ENCODE results near the gene TIMM21.

The TIMM21 gene

GRCh38 chr18:74154716-74155115 lies 6.4 kb downstream of the TIMM21 start:
- H3K4me1 ChIP-seq (ENCODE audit: insufficient read depth, low read length), result peaks cover 3% of the 10 kb centered on the region
- no peaks in the 10 kb centered on the region for H3K9me3 ChIP-seq (ENCODE audit: control insufficient read depth, insufficient read depth, low read length)
- H3K9ac ChIP-seq (ENCODE audit: low read depth, low read length), result no peak overlapping the region
- 0 out of 2 replicates have a peak, but pooled peaks cover 7% of the 10 kb centered on the region for H3K36me3 ChIP-seq (ENCODE audit: insufficient read depth, low read length)

DNA sequence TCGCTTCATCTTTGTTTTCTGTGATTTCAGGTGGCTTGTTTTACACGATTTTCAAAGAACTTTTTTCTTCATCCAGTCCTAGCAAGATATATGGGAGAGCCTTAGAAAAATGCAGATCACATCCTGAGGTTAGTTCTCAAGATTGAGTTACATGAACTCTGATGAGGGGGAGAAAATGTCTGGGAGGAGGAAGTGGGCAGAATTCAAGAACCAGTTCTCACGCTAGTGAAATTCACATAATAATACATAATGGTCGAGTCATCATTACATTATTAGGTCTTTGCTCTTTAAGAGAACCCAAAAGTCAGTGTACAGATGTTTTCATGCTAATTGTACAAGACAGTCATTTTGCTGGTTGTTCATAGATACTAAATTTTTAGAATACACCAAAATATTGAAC lies 7.0 kb downstream of the TIMM21 start:
- Histone ChIP-seq H3K36me3 (ENCODE audit: insufficient read depth, low read length) (0 out of 2 replicates have a peak, but pooled peaks cover 7% of the 10 kb centered on the region), H3K9ac (ENCODE audit: low read depth, low read length) (no peak overlapping the region), H3K4me1 (ENCODE audit: insufficient read depth, low read length) (no peaks in the 10 kb centered on the region; the same call in 1 of the 2 replicates), H3K9me3 (ENCODE audit: control insufficient read depth, insufficient read depth, low read length) (no peaks in the 10 kb centered on the region)

GRCh38 chr18:74163019-74163660 lies 14.8 kb downstream of the TIMM21 start:
- Histone ChIP-seq H3K9ac (ENCODE audit: low read depth, low read length) (no peak overlapping the region), H3K36me3 (ENCODE audit: insufficient read depth, low read length) (0 out of 2 replicates have a peak, but pooled peaks cover 2% of the 10 kb centered on the region), H3K9me3 (ENCODE audit: control insufficient read depth, insufficient read depth, low read length) (no peaks in the 10 kb centered on the region; the same call in 1 of the 2 replicates), H3K4me1 (ENCODE audit: insufficient read depth, low read length) (no peaks in the 10 kb centered on the region)

DNA sequence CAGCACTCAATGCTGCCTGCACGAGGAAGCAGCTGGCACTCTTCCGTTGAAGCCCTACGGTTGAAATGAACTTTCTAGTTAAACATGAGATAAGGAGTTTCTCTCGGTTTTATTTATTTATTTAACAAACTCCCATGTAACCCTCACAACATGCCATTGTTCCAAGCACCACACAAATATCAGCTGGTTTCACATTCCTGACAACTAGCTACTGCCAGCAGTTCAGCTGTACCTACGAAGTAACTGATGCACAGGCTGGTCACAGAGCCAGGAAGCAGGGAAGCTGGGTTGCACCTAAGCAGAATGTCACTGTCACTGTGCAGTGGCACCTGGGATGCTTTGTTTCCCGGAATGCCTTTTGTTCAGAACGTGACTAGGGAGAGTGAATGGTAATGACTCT lies 18.1 kb downstream of the TIMM21 start:
- no peaks in the 10 kb centered on the region; the same call in 1 of the 2 replicates for H3K9me3 ChIP-seq (ENCODE audit: control insufficient read depth, insufficient read depth, low read length)
- no peaks in the 10 kb centered on the region for H3K4me1 ChIP-seq (ENCODE audit: insufficient read depth, low read length)
- H3K9ac ChIP-seq (ENCODE audit: low read depth, low read length), result no peak overlapping the region
- H3K36me3 ChIP-seq (ENCODE audit: insufficient read depth, low read length), result no peaks in the 10 kb centered on the region

GRCh38 chr18:74171910-74172606 lies 23.7 kb downstream of the TIMM21 start:
- H3K9me3 ChIP-seq (ENCODE audit: control insufficient read depth, insufficient read depth, low read length), result no peaks in the 10 kb centered on the region
- no peak overlapping the region for H3K9ac ChIP-seq (ENCODE audit: low read depth, low read length)
- no peaks in the 10 kb centered on the region for H3K4me1 ChIP-seq (ENCODE audit: insufficient read depth, low read length)
- H3K36me3 ChIP-seq (ENCODE audit: insufficient read depth, low read length), result no peaks in the 10 kb centered on the region

- H3K36me3 ChIP-seq (ENCODE audit: insufficient read depth, low read length), result no peaks in the 10 kb centered on the region
- no peaks in the 10 kb centered on the region for H3K9me3 ChIP-seq (ENCODE audit: control insufficient read depth, insufficient read depth, low read length)
- no peak overlapping the region for H3K9ac ChIP-seq (ENCODE audit: low read depth, low read length)
Observed at GRCh38 chr18:74172697-74173433, 24.5 kb downstream of the TIMM21 start.

GRCh38 chr18:74173434-74173750 lies 25.1 kb downstream of the TIMM21 start:
- Histone ChIP-seq H3K9me3 (ENCODE audit: control insufficient read depth, insufficient read depth, low read length) (no peaks in the 10 kb centered on the region), H3K36me3 (ENCODE audit: insufficient read depth, low read length) (no peaks in the 10 kb centered on the region), H3K4me1 (ENCODE audit: insufficient read depth, low read length) (no peaks in the 10 kb centered on the region), H3K9ac (ENCODE audit: low read depth, low read length) (no peak overlapping the region)

More at GRCh38 chr18:74172697-74173433, 24.5 kb downstream of the TIMM21 start:
- no peaks in the 10 kb centered on the region for H3K4me1 ChIP-seq (ENCODE audit: insufficient read depth, low read length)

- Histone ChIP-seq H3K36me3 (ENCODE audit: insufficient read depth, low read length) (no peaks in the 10 kb centered on the region), H3K9ac (ENCODE audit: low read depth, low read length) (no peak overlapping the region), H3K4me1 (ENCODE audit: insufficient read depth, low read length) (no peaks in the 10 kb centered on the region), H3K9me3 (ENCODE audit: control insufficient read depth, insufficient read depth, low read length) (no peaks in the 10 kb centered on the region)
Observed at GRCh38 chr18:74175658-74176057, 27.3 kb downstream of the TIMM21 start.

DNA sequence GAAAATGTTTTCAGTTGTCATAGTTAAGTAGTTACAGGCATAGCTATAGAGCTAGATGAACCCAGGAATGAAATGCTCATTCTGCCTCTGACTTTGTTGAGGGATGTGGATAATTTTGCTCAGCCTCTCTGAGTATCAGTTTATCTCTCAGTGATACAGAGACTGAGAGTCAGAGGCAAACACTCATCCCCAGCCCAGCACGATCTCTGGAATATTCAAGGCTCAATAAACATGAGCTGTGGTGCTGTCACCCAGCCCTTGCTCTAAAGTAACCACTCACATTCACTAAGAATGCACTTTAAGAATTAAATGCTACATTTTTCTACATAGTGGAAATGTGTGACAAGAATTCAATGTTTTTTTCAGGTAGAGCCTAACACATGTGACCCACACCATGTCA lies 30.6 kb downstream of the TIMM21 start:
- no peaks in the 10 kb centered on the region for H3K9me3 ChIP-seq (ENCODE audit: control insufficient read depth, insufficient read depth, low read length)
- no peaks in the 10 kb centered on the region for H3K36me3 ChIP-seq (ENCODE audit: insufficient read depth, low read length)
- H3K4me1 ChIP-seq (ENCODE audit: insufficient read depth, low read length), result peaks cover 4% of the 10 kb centered on the region; the same call in 1 of the 2 replicates
- no peak overlapping the region for H3K9ac ChIP-seq (ENCODE audit: low read depth, low read length)

DNA sequence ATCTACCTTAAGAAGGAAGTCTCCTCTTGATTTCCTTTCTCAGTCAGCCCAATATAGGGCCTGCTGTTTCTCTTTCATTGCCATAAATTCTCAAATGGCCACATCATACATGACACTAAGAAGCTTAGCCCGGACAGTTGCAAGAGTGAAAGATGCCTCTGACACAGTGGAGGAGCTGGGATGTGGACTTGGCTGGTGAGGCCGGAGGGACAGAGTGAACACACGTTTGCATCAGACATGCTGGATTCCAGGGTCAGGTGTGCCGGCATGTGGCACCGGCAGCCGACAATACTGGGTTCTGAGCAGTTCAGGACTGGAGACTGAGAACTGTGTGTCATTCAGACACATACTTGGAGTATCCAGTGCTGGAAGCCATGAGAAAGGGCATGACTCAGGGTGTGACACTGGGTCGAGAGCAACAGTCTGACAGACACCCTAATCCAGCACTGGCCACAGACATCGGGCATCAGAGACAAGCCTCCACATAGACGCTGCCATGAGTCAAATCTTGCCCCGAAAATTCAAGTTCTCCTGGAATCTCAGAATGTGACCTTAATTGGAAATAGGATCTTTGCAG lies 31.4 kb downstream of the TIMM21 start:
- Histone ChIP-seq H3K36me3 (ENCODE audit: insufficient read depth, low read length) (no peaks in the 10 kb centered on the region), H3K9me3 (ENCODE audit: control insufficient read depth, insufficient read depth, low read length) (no peaks in the 10 kb centered on the region), H3K9ac (ENCODE audit: low read depth, low read length) (no peak overlapping the region), H3K4me1 (ENCODE audit: insufficient read depth, low read length) (peaks cover 9% of the 10 kb centered on the region; the same call in 1 of the 2 replicates)

DNA sequence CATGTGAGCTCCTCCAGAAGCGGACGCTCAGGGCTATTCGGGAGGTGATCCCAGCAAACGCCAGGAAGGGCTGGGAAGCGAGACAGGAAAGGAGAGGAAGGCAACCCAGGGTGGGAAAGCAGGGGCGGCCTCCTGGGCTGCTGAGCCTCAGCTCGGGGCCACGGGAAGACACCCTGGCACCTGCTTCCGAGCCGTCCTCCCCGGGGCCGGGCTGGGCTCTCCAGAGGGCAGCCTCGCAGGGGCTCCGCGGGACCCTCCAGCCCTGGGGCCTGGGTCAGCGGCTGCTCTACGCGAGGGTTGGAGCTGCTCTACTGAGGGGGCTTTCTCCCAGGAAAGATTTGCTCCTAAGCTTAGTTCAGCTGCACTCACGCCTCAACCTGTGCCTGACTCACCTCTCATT lies 34.0 kb downstream of the TIMM21 start:
- Histone ChIP-seq H3K36me3 (ENCODE audit: insufficient read depth, low read length) (no peaks in the 10 kb centered on the region), H3K4me1 (ENCODE audit: insufficient read depth, low read length) (peaks cover 21% of the 10 kb centered on the region), H3K9ac (ENCODE audit: low read depth, low read length) (no peak overlapping the region), H3K9me3 (ENCODE audit: control insufficient read depth, insufficient read depth, low read length) (no peaks in the 10 kb centered on the region)

- Histone ChIP-seq H3K36me3 (ENCODE audit: insufficient read depth, low read length) (no peaks in the 10 kb centered on the region), H3K9ac (ENCODE audit: low read depth, low read length) (no peak overlapping the region), H3K9me3 (ENCODE audit: control insufficient read depth, insufficient read depth, low read length) (no peaks in the 10 kb centered on the region), H3K4me1 (ENCODE audit: insufficient read depth, low read length) (peaks cover 21% of the 10 kb centered on the region)
Observed at GRCh38 chr18:74183130-74183529, 34.8 kb downstream of the TIMM21 start.

GRCh38 chr18:74184875-74185274 lies 36.6 kb downstream of the TIMM21 start:
- no peaks in the 10 kb centered on the region for H3K36me3 ChIP-seq (ENCODE audit: insufficient read depth, low read length)
- no peaks in the 10 kb centered on the region for H3K9me3 ChIP-seq (ENCODE audit: control insufficient read depth, insufficient read depth, low read length)
- peaks cover 21% of the 10 kb centered on the region for H3K4me1 ChIP-seq (ENCODE audit: insufficient read depth, low read length)
- no peak overlapping the region for H3K9ac ChIP-seq (ENCODE audit: low read depth, low read length)

DNA sequence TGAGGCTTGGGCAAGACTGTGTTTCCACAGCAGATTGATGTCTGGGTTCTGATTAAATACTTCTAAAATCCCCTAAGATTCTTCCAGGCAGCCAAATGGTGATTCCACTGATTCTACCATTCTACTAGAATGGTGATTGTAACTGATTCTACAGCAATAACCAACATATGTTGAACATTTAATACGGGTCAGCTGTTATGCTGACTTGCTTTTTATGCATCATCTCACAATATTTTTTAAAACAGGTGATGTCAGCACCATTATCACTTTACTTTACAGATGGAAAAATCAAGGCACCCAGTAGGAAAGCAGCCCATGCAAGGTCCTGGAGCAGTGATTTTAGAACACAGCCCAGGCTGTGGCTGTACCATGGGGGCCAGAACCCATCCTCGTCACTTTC lies 37.5 kb downstream of the TIMM21 start:
- H3K9ac ChIP-seq (ENCODE audit: low read depth, low read length), result no peak overlapping the region
- no peaks in the 10 kb centered on the region for H3K9me3 ChIP-seq (ENCODE audit: control insufficient read depth, insufficient read depth, low read length)
- peaks cover 21% of the 10 kb centered on the region for H3K4me1 ChIP-seq (ENCODE audit: insufficient read depth, low read length)
- H3K36me3 ChIP-seq (ENCODE audit: insufficient read depth, low read length), result no peaks in the 10 kb centered on the region
